Fibroblast of upper back skin (primary cell): ENCODE results near the gene FCHO2.
A peak's percentile ranks its signal among the peaks of the same experiment; 100 is the strongest.
"Not testable (repeated sequence)": the region's sequence is repeated elsewhere in the genome, so short reads cannot be mapped to it uniquely, and the experiment has no call there.

Experiments
- DNase-seq: peaks from one replicate; pipeline ENCODE4 v3.0.0-alpha.2; 2013

The FCHO2 gene

GRCh38 chr5:72955768-72956323, at the start of gene FCHO2:
Gene FCHO2 (plus strand): TSS chr5:72956041. CDS start chr5:72956097, 56 bp downstream.
- DNase-seq = peak; percentile 96

GRCh38 chr5:72906806-72907205, 49.0 kb upstream of the FCHO2 start:
- DNase-seq = no peak

- peak; percentile 32 for DNase-seq
These were observed 47.2 kb upstream of the FCHO2 start for GRCh38 chr5:72908664-72909063.

GRCh38 chr5:72917371-72917776, 38.5 kb upstream of the FCHO2 start:
- DNase-seq = no peak

GRCh38 chr5:72920690-72921502, 34.9 kb upstream of the FCHO2 start:
- peak; percentile 61 for DNase-seq

- DNase-seq = no peak
These were observed 34.0 kb upstream of the FCHO2 start for GRCh38 chr5:72921886-72922285.

GRCh38 chr5:72922422-72922821, 33.4 kb upstream of the FCHO2 start:
- DNase-seq = no peak

GRCh38 chr5:72925336-72926010, 30.4 kb upstream of the FCHO2 start:
- DNase-seq = no peak

- not testable (repeated sequence) for DNase-seq
These were observed 23.2 kb upstream of the FCHO2 start for GRCh38 chr5:72932686-72933085.

- DNase-seq = not testable (repeated sequence)
These were observed 20.7 kb upstream of the FCHO2 start for GRCh38 chr5:72934953-72935725.

GRCh38 chr5:72936893-72937292, 18.9 kb upstream of the FCHO2 start:
- no peak for DNase-seq

GRCh38 chr5:72937517-72938061, 18.3 kb upstream of the FCHO2 start:
- no peak for DNase-seq

GRCh38 chr5:72938206-72938605, 17.6 kb upstream of the FCHO2 start:
- no peak for DNase-seq

GRCh38 chr5:72940082-72940481, 15.8 kb upstream of the FCHO2 start:
- DNase-seq = no peak

- DNase-seq = no peak
These were observed 12.5 kb upstream of the FCHO2 start for GRCh38 chr5:72943307-72943706.

- DNase-seq = no peak
These were observed 8.3 kb upstream of the FCHO2 start for GRCh38 chr5:72947498-72947897.

- DNase-seq = no peak
These were observed 6.4 kb upstream of the FCHO2 start for GRCh38 chr5:72949481-72949880.

- peak; percentile 81 for DNase-seq
These were observed 4.0 kb upstream of the FCHO2 start for GRCh38 chr5:72951671-72952468.

GRCh38 chr5:72954389-72954788, 1.5 kb upstream of the FCHO2 start:
- no peak for DNase-seq

GRCh38 chr5:72955143-72955767, 586 bp upstream of the FCHO2 start:
- DNase-seq = no peak

GRCh38 chr5:72956324-72957140, 691 bp downstream of the FCHO2 start:
- DNase-seq = peak; percentile 59
